CD4-positive, alpha-beta T cell (primary cell): ENCODE measurements around the gene SPATA16. TPM values are rescaled to one million over a fixed set of nuclear protein-coding genes. Genes with fewer than 3 reads are reported as not detected.

Experiments used
- ATAC-seq: fragments of 200-7000 bp; cut with Tn5 transposase; one replicate; pipeline ENCODE4 v1.10.0; 2022; ENCODE audit warnings: mild to moderate bottlenecking; ENCODE audit not compliant: poor library complexity
- CTCF ChIA-PET: fragments of 350-600 bp; sonication (Branson Sonifier 250); formaldehyde crosslinking; loops from one replicate; lab custom pipeline; 2021; ENCODE audit warnings: antibody characterized with exemption, inconsistent platforms; lab: Charles Lee
- POLR2A ChIA-PET: fragments of 350-600 bp; sonication (Branson Sonifier 250); formaldehyde crosslinking; loops from one replicate; lab custom pipeline; 2021; ENCODE audit warnings: antibody characterized with exemption, inconsistent platforms; lab: Charles Lee
- DNase-seq, 14 experiments: peaks; one replicate each; pipeline ENCODE4 v3.0.0-alpha.2; 2013 to 2020; ENCODE audit warnings: mixed read lengths in 2 of 14
- H3K27ac ChIP-seq, 2 donors: one replicate each; pipeline versions ENCODE4 v1.5.1 to v1.7.0; 2013; ENCODE audit warnings: low read length in 2 of 2, low read depth in 1 of 2, mild to moderate bottlenecking in 1 of 2
- H3K27me3 ChIP-seq, 2 experiments: 1 replicate in 1 of 2; 2 replicates in 1 of 2; pipeline versions ENCODE4 v1.6.1 to v1.7.0; 2013; ENCODE audit warnings: low read length in 2 of 2, control low read depth in 1 of 2, mild to moderate bottlenecking in 1 of 2, moderate library complexity in 1 of 2; ENCODE audit not compliant: insufficient read depth in 2 of 2, control insufficient read depth in 1 of 2
- H3K36me3 ChIP-seq: one replicate; pipeline ENCODE4 v1.6.1; 2013; ENCODE audit warnings: low read length, control low read depth; ENCODE audit not compliant: insufficient read depth
- H3K4me1 ChIP-seq: one replicate; pipeline ENCODE4 v1.6.1; 2013; ENCODE audit warnings: low read length, control low read depth; ENCODE audit not compliant: insufficient read depth
- H3K4me3 ChIP-seq: one replicate; pipeline ENCODE4 v1.5.1; 2013; ENCODE audit warnings: mild to moderate bottlenecking, low read length, moderate library complexity
- H3K9me3 ChIP-seq, 2 experiments: 1 replicate in 1 of 2; 2 replicates in 1 of 2; pipeline versions ENCODE4 v1.6.1 to v1.7.0; 2013; ENCODE audit warnings: low read length in 2 of 2, mild to moderate bottlenecking in 2 of 2, control low read depth in 1 of 2, moderate library complexity in 1 of 2; ENCODE audit not compliant: control insufficient read depth in 1 of 2, insufficient read depth in 1 of 2
- H3K27ac Mint-ChIP-seq: one replicate; pipeline ENCODE4 v1.8.0; 2020; ENCODE audit warnings: mixed read lengths
- H3K27me3 Mint-ChIP-seq: one replicate; pipeline ENCODE4 v1.8.0; 2021; ENCODE audit warnings: mixed read lengths
- H3K36me3 Mint-ChIP-seq: one replicate; pipeline ENCODE4 v1.8.0; 2021; ENCODE audit warnings: low read depth, mixed read lengths
- H3K4me1 Mint-ChIP-seq: one replicate; pipeline ENCODE4 v1.8.0; 2021; ENCODE audit warnings: low read depth, mixed read lengths
- H3K4me3 Mint-ChIP-seq: one replicate; pipeline ENCODE4 v1.8.0; 2020; ENCODE audit warnings: mild to moderate bottlenecking, mixed read lengths
- H3K9me3 Mint-ChIP-seq: one replicate; pipeline ENCODE4 v1.8.0; 2020; ENCODE audit warnings: mixed read lengths
- intact Hi-C, 2 experiments: fragments of 100-400 bp; cut with DNase I in 1 of 2; cut with micrococcal nuclease in 1 of 2; formaldehyde crosslinking; loops; one replicate each; pipeline versions ENCODE4 v1.15.1 to v1.9.0; 2023 to 2025; cut with DNase I, micrococcal nuclease
- total RNA-seq, 174 experiments: library from RNA in 2 of 174; stranded (reverse) in 2 of 174; gene quantifications; one replicate each; pipeline ENCODE4 v1.2.3 and lab custom pipeline; 2021 to 2026
- TF ChIP-seq, protein P1 (sequence below): fragments of 200-600 bp; IDR thresholded peaks from one replicate; pipeline ENCODE4 v1.8.0; 2022; ENCODE audit warnings: antibody characterized with exemption, mild to moderate bottlenecking

SPATA16 gene
- total RNA-seq, 2 experiments from 2014 or later, result not detected

DNA sequence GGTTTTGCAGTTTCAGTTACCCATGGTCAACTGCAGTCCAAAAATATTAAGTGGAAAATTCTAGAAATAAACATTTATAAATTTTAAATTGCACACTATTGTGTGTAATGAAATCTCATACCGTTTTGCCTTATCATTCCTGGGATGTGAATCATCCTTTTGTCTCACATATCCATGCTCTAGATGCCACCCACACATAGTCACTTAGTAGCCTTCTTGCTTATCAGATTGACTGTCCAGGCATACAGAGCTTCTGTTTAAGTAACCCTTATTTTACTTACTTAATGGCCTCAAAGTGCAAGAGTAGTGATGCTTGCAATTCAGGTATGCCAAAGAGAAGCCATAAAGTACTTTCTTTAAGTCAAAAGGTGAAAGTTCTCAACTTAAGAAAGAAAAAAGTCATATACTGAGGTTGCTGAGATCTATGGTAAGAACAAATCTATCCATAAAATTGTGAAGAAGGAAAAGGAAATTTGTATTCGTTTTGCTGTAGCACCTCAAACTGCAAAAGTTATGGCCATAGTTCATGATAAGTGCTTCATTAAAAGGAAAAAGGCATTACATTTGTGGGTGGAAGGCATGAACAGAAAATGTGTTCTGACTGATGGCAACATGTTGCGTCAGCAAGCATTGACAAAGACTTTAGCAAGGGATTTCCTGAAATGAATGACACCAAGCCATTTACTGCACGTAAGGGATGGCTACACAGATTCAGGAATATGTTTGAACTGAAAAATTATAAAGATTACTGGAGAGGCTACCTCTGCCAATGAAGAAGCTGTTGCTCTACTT lies 43.8 kb downstream of the SPATA16 start:
- no peaks in the 10 kb centered on the region for H3K36me3 Mint-ChIP-seq
- H3K4me1 Mint-ChIP-seq, result no peaks in the 10 kb centered on the region
- ChIA-PET POLR2A (no interaction called here), CTCF (no interaction called here)
- no peaks in the 10 kb centered on the region for H3K9me3 ChIP-seq
- no peak overlapping the region for H3K4me3 Mint-ChIP-seq
- no peaks in the 10 kb centered on the region for H3K27me3 ChIP-seq
- no peak overlapping the region for H3K27ac Mint-ChIP-seq
- intact Hi-C loops, result no loop called here
- peaks cover 10% of the 10 kb centered on the region for H3K9me3 Mint-ChIP-seq
- no peaks in the 10 kb centered on the region for H3K27me3 Mint-ChIP-seq
- no peak overlapping the region for H3K4me3 ChIP-seq
- no peaks in the 10 kb centered on the region for H3K36me3 ChIP-seq
- no peak overlapping the region for H3K27ac ChIP-seq
- TF ChIP-seq, protein P1, sequence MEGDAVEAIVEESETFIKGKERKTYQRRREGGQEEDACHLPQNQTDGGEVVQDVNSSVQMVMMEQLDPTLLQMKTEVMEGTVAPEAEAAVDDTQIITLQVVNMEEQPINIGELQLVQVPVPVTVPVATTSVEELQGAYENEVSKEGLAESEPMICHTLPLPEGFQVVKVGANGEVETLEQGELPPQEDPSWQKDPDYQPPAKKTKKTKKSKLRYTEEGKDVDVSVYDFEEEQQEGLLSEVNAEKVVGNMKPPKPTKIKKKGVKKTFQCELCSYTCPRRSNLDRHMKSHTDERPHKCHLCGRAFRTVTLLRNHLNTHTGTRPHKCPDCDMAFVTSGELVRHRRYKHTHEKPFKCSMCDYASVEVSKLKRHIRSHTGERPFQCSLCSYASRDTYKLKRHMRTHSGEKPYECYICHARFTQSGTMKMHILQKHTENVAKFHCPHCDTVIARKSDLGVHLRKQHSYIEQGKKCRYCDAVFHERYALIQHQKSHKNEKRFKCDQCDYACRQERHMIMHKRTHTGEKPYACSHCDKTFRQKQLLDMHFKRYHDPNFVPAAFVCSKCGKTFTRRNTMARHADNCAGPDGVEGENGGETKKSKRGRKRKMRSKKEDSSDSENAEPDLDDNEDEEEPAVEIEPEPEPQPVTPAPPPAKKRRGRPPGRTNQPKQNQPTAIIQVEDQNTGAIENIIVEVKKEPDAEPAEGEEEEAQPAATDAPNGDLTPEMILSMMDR, result no peak
- no peak for DNase-seq
- no peaks in the 10 kb centered on the region for H3K4me1 ChIP-seq
- ATAC-seq, result no peak

DNA sequence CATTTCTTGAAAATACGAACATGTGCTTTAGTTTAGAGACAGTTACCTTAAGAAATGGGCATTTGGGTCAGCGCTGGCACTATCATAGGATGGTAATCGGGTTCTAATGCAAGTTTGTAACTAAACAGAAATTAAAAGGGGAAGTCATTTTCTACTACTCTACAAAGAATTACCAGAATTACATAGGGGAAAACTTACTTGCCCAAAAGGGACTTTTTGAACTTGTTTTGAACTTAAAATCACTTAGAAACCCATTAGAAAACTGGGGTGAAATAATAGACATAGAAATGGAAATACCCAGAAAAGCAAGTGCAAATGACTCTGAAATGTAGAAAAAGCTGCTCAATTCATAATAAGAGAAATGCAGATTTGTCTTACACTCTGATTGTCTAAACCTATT lies 44.9 kb downstream of the SPATA16 start:
- TF ChIP-seq, protein P1, result no peak
- H3K27me3 ChIP-seq, result no peaks in the 10 kb centered on the region
- H3K27ac ChIP-seq, result no peak overlapping the region
- DNase-seq (no peak), ATAC-seq (no peak)
- Mint-ChIP-seq H3K4me3 (no peak overlapping the region), H3K27ac (no peak overlapping the region), H3K36me3 (no peaks in the 10 kb centered on the region), H3K4me1 (no peaks in the 10 kb centered on the region), H3K9me3 (peaks cover 6% of the 10 kb centered on the region), H3K27me3 (no peaks in the 10 kb centered on the region)
- no peak overlapping the region for H3K4me3 ChIP-seq
- intact Hi-C loops, result no loop called here
- no peaks in the 10 kb centered on the region for H3K36me3 ChIP-seq
- H3K9me3 ChIP-seq, result no peaks in the 10 kb centered on the region
- POLR2A ChIA-PET, result no interaction called here
- CTCF ChIA-PET, result no interaction called here
- H3K4me1 ChIP-seq, result no peaks in the 10 kb centered on the region

DNA sequence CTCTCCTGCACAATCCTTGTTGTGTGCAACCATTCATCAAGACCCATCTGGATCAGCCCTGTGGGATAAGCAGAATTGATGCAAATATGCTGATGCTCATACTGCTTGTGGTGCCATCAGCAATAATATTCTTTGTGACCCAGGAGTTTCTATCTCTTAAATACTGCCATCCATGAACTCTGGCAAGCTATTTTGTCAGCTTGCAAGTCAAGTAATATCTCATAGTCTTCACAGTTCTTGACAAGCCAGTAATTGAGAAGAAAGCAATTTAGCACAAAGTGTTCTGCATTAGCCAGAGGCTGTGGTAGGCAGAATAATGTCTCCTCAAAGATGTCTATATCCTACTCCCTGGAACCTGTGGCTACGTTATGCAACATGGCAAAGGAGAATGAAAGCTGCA lies 49.0 kb downstream of the SPATA16 start:
- H3K4me1 ChIP-seq, result no peaks in the 10 kb centered on the region
- ATAC-seq (no peak), DNase-seq (no peak)
- no peak overlapping the region for H3K27ac Mint-ChIP-seq
- ChIA-PET CTCF (no interaction called here), POLR2A (no interaction called here)
- no peak overlapping the region for H3K27ac ChIP-seq
- H3K36me3 ChIP-seq, result no peaks in the 10 kb centered on the region
- no peaks in the 10 kb centered on the region for H3K4me1 Mint-ChIP-seq
- no peaks in the 10 kb centered on the region for H3K36me3 Mint-ChIP-seq
- H3K9me3 ChIP-seq, result no peaks in the 10 kb centered on the region
- H3K27me3 ChIP-seq, result no peaks in the 10 kb centered on the region
- H3K4me3 Mint-ChIP-seq, result no peak overlapping the region
- TF ChIP-seq, protein P1, result no peak
- intact Hi-C loops, result no loop called here
- no peak overlapping the region for H3K4me3 ChIP-seq
- H3K27me3 Mint-ChIP-seq, result no peaks in the 10 kb centered on the region
- H3K9me3 Mint-ChIP-seq, result peaks cover 3% of the 10 kb centered on the region
